Endothelial cell of umbilical vein (primary cell): Measurements from ENCODE around the gene AKR7A3. TPM values are rescaled to one million over a fixed set of nuclear protein-coding genes. Genes with fewer than 3 reads are reported as not detected.

Experiments
- BruUV-seq: library from RNA; stranded (reverse); fragments of 400-500 nt; replicated peaks from 2 replicates; lab custom pipeline; 2021; lab: Mats Ljungman, UMichigan
- CTCF ChIA-PET: fragments of 300-600, 350-600 bp; sonication (Branson Sonifier 250); formaldehyde crosslinking; loops from one replicate; lab custom pipeline; 2021; ENCODE audit warnings: antibody characterized with exemption, inconsistent platforms; lab: Charles Lee
- POLR2A ChIA-PET: fragments of 300-600, 350-600 bp; sonication (Branson Sonifier 250); formaldehyde crosslinking; loops from one replicate; lab custom pipeline; 2021; ENCODE audit warnings: antibody characterized with exemption, inconsistent platforms; lab: Charles Lee
- DNase-seq: peaks from one replicate; pipeline ENCODE4 v3.0.0-alpha.2; 2011; ENCODE audit warnings: low read depth, low spot score
- FAIRE-seq: peaks from 2 replicates; lab custom pipeline; 2011; peaks lifted over from hg19 to GRCh38; lab: Jason Lieb, UNC
- H2AFZ ChIP-seq: 2 replicates; pipeline ENCODE4 v1.6.0; 2012; ENCODE audit warnings: low read depth, low read length, control low read depth, inconsistent platforms
- H3K27ac ChIP-seq: 2 replicates; pipeline ENCODE4 v1.5.1; 2011; ENCODE audit warnings: low read depth, mild to moderate bottlenecking, control low read depth, low read length, moderate library complexity; ENCODE audit not compliant: insufficient read depth
- H3K27me3 ChIP-seq, 2 experiments: 2 replicates each; pipeline versions ENCODE4 v1.6.0 to v1.6.1; 2011; ENCODE audit warnings: low read length in 2 of 2, mixed read lengths in 1 of 2; ENCODE audit not compliant: control insufficient read depth in 2 of 2, insufficient read depth in 2 of 2
- H3K36me3 ChIP-seq, 2 experiments: 2 replicates in 1 of 2; 3 replicates in 1 of 2; pipeline ENCODE4 v1.5.1; 2011; ENCODE audit warnings: low read length in 2 of 2, mild to moderate bottlenecking in 1 of 2, moderate library complexity in 1 of 2; ENCODE audit not compliant: control insufficient read depth in 2 of 2, insufficient read depth in 2 of 2; ENCODE audit errors: extremely low read depth in 1 of 2
- H3K4me1 ChIP-seq: 3 replicates; pipeline ENCODE4 v1.5.1; 2011; ENCODE audit warnings: mild to moderate bottlenecking, low read length; ENCODE audit not compliant: control insufficient read depth, insufficient read depth; ENCODE audit errors: extremely low read depth
- H3K4me2 ChIP-seq: 2 replicates; pipeline ENCODE4 v1.6.1; 2011; ENCODE audit warnings: low read length, control low read depth, mixed read lengths; ENCODE audit not compliant: insufficient read depth
- H3K4me3 ChIP-seq, 3 experiments: fragments of 200-600 bp in 1 of 3; sonication (generic), shearing (Covaris generic) in 1 of 3; replicated peaks in 1 of 3; 2 replicates each; pipeline ENCODE4 v1.5.1; 2011 to 2016; ENCODE audit warnings: control low read depth in 3 of 3, low read length in 3 of 3, mild to moderate bottlenecking in 2 of 3, inconsistent platforms in 1 of 3, low read depth in 1 of 3, moderate library complexity in 1 of 3; ENCODE audit not compliant: insufficient read depth in 1 of 3
- H3K79me2 ChIP-seq: 2 replicates; pipeline ENCODE4 v1.6.0; 2012; ENCODE audit warnings: low read length, inconsistent platforms; ENCODE audit not compliant: control insufficient read depth, insufficient read depth
- H3K9ac ChIP-seq: replicated peaks from 2 replicates; pipeline ENCODE3; 2011; ENCODE audit warnings: low read length, control low read depth; ENCODE audit not compliant: insufficient read depth; ENCODE audit errors: extremely low read depth
- H3K9me1 ChIP-seq: replicated peaks from 3 replicates; pipeline ENCODE4 v1.6.0; 2011; ENCODE audit warnings: mild to moderate bottlenecking, low read length; ENCODE audit not compliant: control insufficient read depth, insufficient read depth; ENCODE audit errors: extremely low read depth
- H3K9me3 ChIP-seq: replicated peaks from 2 replicates; pipeline ENCODE4 v1.5.1; 2012; ENCODE audit warnings: low read length, inconsistent platforms; ENCODE audit not compliant: control insufficient read depth, insufficient read depth
- H4K20me1 ChIP-seq: replicated peaks from 2 replicates; pipeline ENCODE3; 2011; ENCODE audit warnings: mild to moderate bottlenecking, low read length; ENCODE audit not compliant: control insufficient read depth, insufficient read depth; ENCODE audit errors: extremely low read depth
- EZH2 ChIP-seq: IDR thresholded peaks from 2 replicates; pipeline ENCODE4 v1.6.1; 2012; ENCODE audit warnings: borderline replicate concordance, low read depth, mild to moderate bottlenecking, moderate library complexity, low read length, inconsistent platforms; ENCODE audit not compliant: severe bottlenecking
- FOS ChIP-seq: IDR thresholded peaks from 2 replicates; pipeline ENCODE4 v1.6.1; 2011; ENCODE audit warnings: mild to moderate bottlenecking, low read length, moderate library complexity, borderline replicate concordance; ENCODE audit not compliant: insufficient read depth
- GATA2 ChIP-seq: IDR thresholded peaks from 2 replicates; pipeline ENCODE4 v1.7.0; 2011; ENCODE audit warnings: low read depth, mild to moderate bottlenecking, moderate library complexity, mixed read lengths, low read length; ENCODE audit not compliant: insufficient read length, insufficient read depth
- JUN ChIP-seq: IDR thresholded peaks from 2 replicates; pipeline ENCODE4 v1.6.1; 2011; ENCODE audit warnings: borderline replicate concordance, low read depth; ENCODE audit not compliant: insufficient read length, insufficient read depth
- MYC ChIP-seq: IDR thresholded peaks from one replicate; pipeline ENCODE4 v1.6.1; 2011; ENCODE audit warnings: mild to moderate bottlenecking, low read depth, low read length
- POLR2A ChIP-seq: IDR thresholded peaks from 2 replicates; pipeline ENCODE4 v1.6.1; 2012; ENCODE audit warnings: low read depth, mild to moderate bottlenecking, control low read depth, low read length
- POLR2AphosphoS5 ChIP-seq: IDR thresholded peaks from 2 replicates; pipeline ENCODE4 v1.6.1; 2012; ENCODE audit warnings: low read depth, mild to moderate bottlenecking, control low read depth, low read length, moderate library complexity; ENCODE audit not compliant: insufficient read depth
- dilution Hi-C: fragments of 300-500 bp; cut with MboI; formaldehyde crosslinking; loops from one replicate; pipeline ENCODE4 v1.15.0; 2019; ENCODE audit warnings: low sequenced_read_pairs; ENCODE audit not compliant: extremely low pct_ligation_motif_present
- intact Hi-C: fragments of 100-400 bp; cut with micrococcal nuclease; formaldehyde crosslinking; loops from one replicate; pipeline ENCODE4 v1.10.0; 2022
- polyA plus RNA-seq, 4 experiments: library from polyadenylated mRNA; depleted of rRNA in 3 of 4; stranded (reverse) in 3 of 4; unstranded in 1 of 4; fragments of >200 nt; gene quantifications; 2 replicates each; pipeline versions ENCODE4 v1.2.1 to v1.2.3, GENCODE V29; 2011 to 2012; ENCODE audit warnings: missing spikeins in 1 of 4
- total RNA-seq: library from RNA; stranded (reverse); gene quantifications from 2 replicates; pipeline ENCODE4 v1.2.3, GENCODE V29; 2021
- TF ChIP-seq, protein P1 (sequence below), 2 donors: IDR thresholded peaks; 1 replicate in 1 of 2; 2 replicates in 1 of 2; pipeline ENCODE4 v1.5.1; 2011; ENCODE audit warnings: low read length in 2 of 2, mild to moderate bottlenecking in 2 of 2, moderate library complexity in 2 of 2, control low read depth in 1 of 2, inconsistent platforms in 1 of 2, low read depth in 1 of 2; ENCODE audit not compliant: insufficient read depth in 1 of 2; ENCODE audit errors: extremely low read depth in 1 of 2
- TF ChIP-seq, protein P2 (sequence below): IDR thresholded peaks from 2 replicates; pipeline ENCODE4 v1.6.1; 2011; ENCODE audit not compliant: insufficient read depth, insufficient read length

AKR7A3 gene
- total and polyA plus RNA-seq, 2 donors (not counting 3 experiments of a cell fraction or from before 2014, with no cell fraction given): 0.49 to 0.50 TPM

DNA sequence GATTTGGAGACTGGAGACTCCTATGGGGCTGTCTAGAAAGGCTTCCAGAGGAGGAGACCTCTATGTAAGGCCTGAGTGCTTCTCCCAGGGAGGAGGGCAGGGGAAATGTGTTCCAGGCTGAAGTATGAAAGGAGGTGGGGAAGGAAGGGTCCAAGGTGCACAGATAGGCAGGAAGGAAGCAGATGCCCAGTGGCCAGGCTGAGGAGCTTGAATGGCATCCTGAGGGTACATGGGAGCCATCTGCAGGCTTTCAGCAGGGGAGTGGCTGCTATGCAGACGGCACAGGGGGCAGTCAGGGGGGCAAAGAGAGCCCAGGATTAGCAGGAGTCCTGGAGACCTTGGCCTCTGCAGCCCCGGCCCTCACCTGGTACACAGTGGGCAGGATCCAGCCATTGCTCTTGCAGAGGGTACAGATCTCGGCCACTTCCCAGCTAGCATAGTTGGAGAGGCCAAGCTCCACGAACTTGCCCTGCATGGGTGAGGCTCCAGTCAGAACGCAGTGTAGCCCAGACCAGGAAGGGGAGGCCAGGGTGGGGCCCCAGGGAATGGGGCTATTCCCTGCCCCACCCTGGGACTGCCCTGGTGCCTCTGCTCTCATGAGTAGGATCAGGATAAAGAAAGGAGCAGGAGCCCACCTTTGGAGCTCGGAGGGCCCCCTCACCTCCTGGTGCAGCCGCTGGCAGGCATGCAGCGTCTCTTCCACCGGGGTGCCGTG lies 19.4 kb upstream of the AKR7A3 start:
- H3K36me3 ChIP-seq: peaks cover 8 to 20% of the 10 kb centered on the region in 2 experiments
- H3K4me3 ChIP-seq: no peak overlapping the region
- FAIRE-seq: no peak
- no TSS peak for BruUV-seq
- H3K79me2 ChIP-seq: peaks cover 8% of the 10 kb centered on the region
- no peaks in the 10 kb centered on the region for H4K20me1 ChIP-seq
- DNase-seq: no peak
- no peaks in the 10 kb centered on the region for H3K9me1 ChIP-seq
- intact Hi-C loops (no loop called here), dilution Hi-C loops (no loop called here)
- no peaks in the 10 kb centered on the region for H3K27me3 ChIP-seq
- ChIA-PET CTCF (no interaction called here), POLR2A (no interaction called here)
- H2AFZ ChIP-seq: no peak overlapping the region
- H3K4me1 ChIP-seq: peaks cover 9% of the 10 kb centered on the region
- H3K9ac ChIP-seq: no peak overlapping the region
- H3K4me2 ChIP-seq: no peak overlapping the region
- TF ChIP-seq GATA2 (no peak), POLR2A (no peak), MYC (no peak), POLR2AphosphoS5 (no peak), JUN (no peak), FOS (no peak), EZH2 (no peak)
- TF ChIP-seq, protein P1, sequence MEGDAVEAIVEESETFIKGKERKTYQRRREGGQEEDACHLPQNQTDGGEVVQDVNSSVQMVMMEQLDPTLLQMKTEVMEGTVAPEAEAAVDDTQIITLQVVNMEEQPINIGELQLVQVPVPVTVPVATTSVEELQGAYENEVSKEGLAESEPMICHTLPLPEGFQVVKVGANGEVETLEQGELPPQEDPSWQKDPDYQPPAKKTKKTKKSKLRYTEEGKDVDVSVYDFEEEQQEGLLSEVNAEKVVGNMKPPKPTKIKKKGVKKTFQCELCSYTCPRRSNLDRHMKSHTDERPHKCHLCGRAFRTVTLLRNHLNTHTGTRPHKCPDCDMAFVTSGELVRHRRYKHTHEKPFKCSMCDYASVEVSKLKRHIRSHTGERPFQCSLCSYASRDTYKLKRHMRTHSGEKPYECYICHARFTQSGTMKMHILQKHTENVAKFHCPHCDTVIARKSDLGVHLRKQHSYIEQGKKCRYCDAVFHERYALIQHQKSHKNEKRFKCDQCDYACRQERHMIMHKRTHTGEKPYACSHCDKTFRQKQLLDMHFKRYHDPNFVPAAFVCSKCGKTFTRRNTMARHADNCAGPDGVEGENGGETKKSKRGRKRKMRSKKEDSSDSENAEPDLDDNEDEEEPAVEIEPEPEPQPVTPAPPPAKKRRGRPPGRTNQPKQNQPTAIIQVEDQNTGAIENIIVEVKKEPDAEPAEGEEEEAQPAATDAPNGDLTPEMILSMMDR (IDR thresholded peaks at IDR 0.05; ENCODE audit: extremely low read depth in 1 of 2, insufficient read depth in 1 of 2, low read depth in 1 of 2, low read length in 2 of 2): no peak
- TF ChIP-seq, protein P2, sequence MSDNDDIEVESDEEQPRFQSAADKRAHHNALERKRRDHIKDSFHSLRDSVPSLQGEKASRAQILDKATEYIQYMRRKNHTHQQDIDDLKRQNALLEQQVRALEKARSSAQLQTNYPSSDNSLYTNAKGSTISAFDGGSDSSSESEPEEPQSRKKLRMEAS: no peak
- H3K27ac ChIP-seq: no peak overlapping the region
- H3K9me3 ChIP-seq: no peaks in the 10 kb centered on the region
